Liver (tissue), 9 donors: Measurements from ENCODE around the gene PIP4K2B. TPM values are rescaled to one million over a fixed set of nuclear protein-coding genes. Genes with fewer than 3 reads are reported as not detected.

Experiments
- DNase-seq: peaks from one replicate; pipeline ENCODE4 v3.0.0-alpha.2; 2017; ENCODE audit warnings: low spot score
- H3K27ac ChIP-seq, 2 donors: one replicate each; pipeline ENCODE4 v1.7.0; 2013; ENCODE audit warnings: inconsistent platforms in 2 of 2, low read length in 2 of 2, control low read depth in 1 of 2, low read depth in 1 of 2, mild to moderate bottlenecking in 1 of 2
- H3K27me3 ChIP-seq, 4 donors: one replicate each; pipeline versions ENCODE4 v1.6.1 to v1.7.0; 2013; ENCODE audit warnings: low read length in 3 of 4, inconsistent platforms in 1 of 4, mild to moderate bottlenecking in 1 of 4, moderate library complexity in 1 of 4; ENCODE audit not compliant: control insufficient read depth in 4 of 4, insufficient read depth in 4 of 4
- H3K36me3 ChIP-seq, 4 donors: one replicate each; pipeline versions ENCODE4 v1.6.1 to v1.7.0; 2013; ENCODE audit warnings: low read length in 3 of 4, mild to moderate bottlenecking in 3 of 4, low read depth in 1 of 4, moderate library complexity in 1 of 4; ENCODE audit not compliant: control insufficient read depth in 4 of 4, insufficient read depth in 3 of 4
- H3K4me1 ChIP-seq, 4 donors: one replicate each; pipeline versions ENCODE4 v1.6.1 to v1.7.0; 2013; ENCODE audit warnings: low read length in 3 of 4, mild to moderate bottlenecking in 3 of 4, moderate library complexity in 1 of 4; ENCODE audit not compliant: control insufficient read depth in 4 of 4, insufficient read depth in 4 of 4
- H3K4me3 ChIP-seq, 3 donors: one replicate each; pipeline versions ENCODE4 v1.6.1 to v1.7.0; 2013; ENCODE audit warnings: low read length in 3 of 3, control low read depth in 1 of 3, low read depth in 1 of 3, mild to moderate bottlenecking in 1 of 3
- H3K9ac ChIP-seq, 2 donors: one replicate each; pipeline ENCODE4 v1.7.0; 2013; ENCODE audit warnings: low read length in 2 of 2, mild to moderate bottlenecking in 2 of 2, moderate library complexity in 2 of 2, control low read depth in 1 of 2, low read depth in 1 of 2
- H3K9me3 ChIP-seq, 4 donors: one replicate each; pipeline versions ENCODE4 v1.6.1 to v1.7.0; 2013; ENCODE audit warnings: low read length in 3 of 4; ENCODE audit not compliant: control insufficient read depth in 4 of 4
- EGR1 ChIP-seq, 2 donors: IDR thresholded peaks; 2 replicates each; pipeline ENCODE4 v1.6.1; 2016 to 2018; ENCODE audit warnings: antibody characterized with exemption in 2 of 2, low read depth in 2 of 2
- FOXA1 ChIP-seq: IDR thresholded peaks from 2 replicates; pipeline ENCODE4 v1.6.1; 2016; ENCODE audit warnings: antibody characterized with exemption
- FOXA2 ChIP-seq: IDR thresholded peaks from 2 replicates; pipeline ENCODE4 v1.6.1; 2016; ENCODE audit warnings: antibody characterized with exemption
- GABPA ChIP-seq, 2 donors: IDR thresholded peaks in 1 of 2; conservative IDR thresholded peaks in 1 of 2; 2 replicates each; pipeline ENCODE4 v1.6.1; 2016; ENCODE audit warnings: antibody characterized with exemption in 2 of 2, mild to moderate bottlenecking in 1 of 2, moderate library complexity in 1 of 2
- HNF4G ChIP-seq: IDR thresholded peaks from 2 replicates; pipeline ENCODE4 v1.6.1; 2016; ENCODE audit warnings: antibody characterized with exemption
- NR2F2 ChIP-seq: IDR thresholded peaks from 2 replicates; pipeline ENCODE4 v1.6.1; 2016; ENCODE audit warnings: antibody characterized with exemption
- RAD21 ChIP-seq, 2 donors: IDR thresholded peaks; 2 replicates each; pipeline ENCODE4 v1.6.1; 2016; ENCODE audit warnings: antibody characterized with exemption in 2 of 2, mild to moderate bottlenecking in 2 of 2
- YY1 ChIP-seq: IDR thresholded peaks from 2 replicates; pipeline ENCODE4 v1.6.1; 2016; ENCODE audit warnings: antibody characterized with exemption, mild to moderate bottlenecking
- WGBS: extraction: QIAGEN DNeasy Blood & Tissue Kit; methylation state at CpG from one replicate; pipeline ENCODE4 v1.1.7; 2013; 5-methylcytosine and 5-hydroxymethylcytosine counted together
- polyA plus RNA-seq, 2 donors: library from polyadenylated mRNA; stranded (reverse) in 1 of 2; unstranded in 1 of 2; fragments of 200-250 nt in 1 of 2; fragments of >200 nt in 1 of 2; fragmentation: Nextera tagmentation in 1 of 2; extraction: Ambion mirVana in 1 of 2; gene quantifications; one replicate each; pipeline versions ENCODE4 v1.2.1 to v1.2.3, GENCODE V29; 2013 to 2015
- total RNA-seq, 2 donors: library from RNA; depleted of rRNA; stranded (reverse); fragments of >200 nt; gene quantifications; one replicate each; pipeline ENCODE4 v1.2.3, GENCODE V29; 2014
- TF ChIP-seq, protein P1 (sequence below): fragments of 150-350 bp; IDR thresholded peaks from 2 replicates; pipeline ENCODE4 v1.5.1; 2017; ENCODE audit warnings: improper control_type of control experiment, low read depth, low read length; ENCODE audit not compliant: missing input control
- TF ChIP-seq, protein P2 (sequence below): IDR thresholded peaks from 2 replicates; pipeline ENCODE4 v1.6.1; 2016; ENCODE audit warnings: antibody characterized with exemption, mild to moderate bottlenecking
- donor health status: healthy.
- donor health status: healthy.
- donor health status: healthy.
- donor health status: healthy.
- donor health status: healthy.

The PIP4K2B gene
- total and polyA plus RNA-seq, 4 donors, result 2.4 to 21.5 (median 13.6) TPM

DNA sequence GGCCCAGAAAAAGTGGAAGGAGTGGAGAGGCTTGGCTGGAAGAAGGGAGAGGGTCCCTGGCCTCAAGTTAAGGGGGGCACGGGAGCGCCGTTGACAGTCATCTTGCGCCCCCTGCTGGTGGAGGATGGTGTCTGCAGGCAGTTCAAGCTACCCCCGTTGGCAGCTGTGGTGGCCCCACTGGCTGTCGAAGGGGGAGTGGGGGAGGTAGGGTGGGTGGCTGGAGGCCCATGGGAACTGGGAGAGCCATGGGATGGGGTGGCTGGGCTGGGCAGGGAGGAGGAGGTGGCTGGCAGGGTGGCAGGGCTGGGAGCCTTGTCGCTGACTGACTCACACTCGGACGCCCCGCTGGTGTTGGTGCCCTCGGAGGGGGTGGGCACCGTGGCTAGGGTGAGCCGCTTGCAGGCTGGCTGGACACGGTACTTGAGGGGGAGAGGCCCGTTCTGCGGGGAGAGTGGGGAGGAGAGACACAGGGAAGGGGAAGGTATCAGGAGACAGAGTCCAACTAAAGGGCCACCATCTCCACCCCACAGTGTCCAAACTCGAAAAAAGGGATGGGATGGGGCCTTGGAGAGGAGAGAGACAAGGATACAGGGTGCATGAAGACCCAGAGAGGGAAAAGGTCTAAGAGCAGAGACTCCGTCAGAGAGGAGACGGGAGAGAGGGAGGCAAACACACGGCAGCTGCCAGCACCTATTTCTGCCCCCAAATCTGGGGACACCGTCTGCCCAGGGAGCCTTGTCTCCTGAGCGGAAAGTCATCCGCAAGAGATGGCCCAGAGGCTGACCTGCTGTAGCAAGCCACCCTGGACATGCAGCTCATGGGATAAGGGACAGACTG lies 64.0 kb downstream of the PIP4K2B start:
- WGBS, result 49% methylated on average over 23 of the region's 23 CpGs
- no peaks in the 10 kb centered on the region for H3K9me3 ChIP-seq
- peaks cover 0 to 2% (median under 1%) of the 10 kb centered on the region in 4 donors for H3K36me3 ChIP-seq
- no peak overlapping the region for H3K9ac ChIP-seq
- no peak overlapping the region for H3K4me3 ChIP-seq
- no peaks in the 10 kb centered on the region for H3K27me3 ChIP-seq
- peaks cover 11 to 35% (median 24%) of the 10 kb centered on the region in 4 donors for H3K4me1 ChIP-seq
- TF ChIP-seq, protein P1, sequence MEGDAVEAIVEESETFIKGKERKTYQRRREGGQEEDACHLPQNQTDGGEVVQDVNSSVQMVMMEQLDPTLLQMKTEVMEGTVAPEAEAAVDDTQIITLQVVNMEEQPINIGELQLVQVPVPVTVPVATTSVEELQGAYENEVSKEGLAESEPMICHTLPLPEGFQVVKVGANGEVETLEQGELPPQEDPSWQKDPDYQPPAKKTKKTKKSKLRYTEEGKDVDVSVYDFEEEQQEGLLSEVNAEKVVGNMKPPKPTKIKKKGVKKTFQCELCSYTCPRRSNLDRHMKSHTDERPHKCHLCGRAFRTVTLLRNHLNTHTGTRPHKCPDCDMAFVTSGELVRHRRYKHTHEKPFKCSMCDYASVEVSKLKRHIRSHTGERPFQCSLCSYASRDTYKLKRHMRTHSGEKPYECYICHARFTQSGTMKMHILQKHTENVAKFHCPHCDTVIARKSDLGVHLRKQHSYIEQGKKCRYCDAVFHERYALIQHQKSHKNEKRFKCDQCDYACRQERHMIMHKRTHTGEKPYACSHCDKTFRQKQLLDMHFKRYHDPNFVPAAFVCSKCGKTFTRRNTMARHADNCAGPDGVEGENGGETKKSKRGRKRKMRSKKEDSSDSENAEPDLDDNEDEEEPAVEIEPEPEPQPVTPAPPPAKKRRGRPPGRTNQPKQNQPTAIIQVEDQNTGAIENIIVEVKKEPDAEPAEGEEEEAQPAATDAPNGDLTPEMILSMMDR, result peak; percentile 77
- TF ChIP-seq RAD21 (IDR thresholded peaks at IDR 0.05) (peak; percentile 72 to 81), EGR1 (IDR thresholded peaks at IDR 0.05; ENCODE audit: low read depth in 2 of 2) (no peak), GABPA (IDR thresholded peaks at IDR 0.05 in 1 of 2, conservative IDR thresholded peaks at IDR 0.05 in 1 of 2) (no peak), HNF4G (no peak), FOXA2 (no peak), NR2F2 (no peak)
- TF ChIP-seq, protein P2, sequence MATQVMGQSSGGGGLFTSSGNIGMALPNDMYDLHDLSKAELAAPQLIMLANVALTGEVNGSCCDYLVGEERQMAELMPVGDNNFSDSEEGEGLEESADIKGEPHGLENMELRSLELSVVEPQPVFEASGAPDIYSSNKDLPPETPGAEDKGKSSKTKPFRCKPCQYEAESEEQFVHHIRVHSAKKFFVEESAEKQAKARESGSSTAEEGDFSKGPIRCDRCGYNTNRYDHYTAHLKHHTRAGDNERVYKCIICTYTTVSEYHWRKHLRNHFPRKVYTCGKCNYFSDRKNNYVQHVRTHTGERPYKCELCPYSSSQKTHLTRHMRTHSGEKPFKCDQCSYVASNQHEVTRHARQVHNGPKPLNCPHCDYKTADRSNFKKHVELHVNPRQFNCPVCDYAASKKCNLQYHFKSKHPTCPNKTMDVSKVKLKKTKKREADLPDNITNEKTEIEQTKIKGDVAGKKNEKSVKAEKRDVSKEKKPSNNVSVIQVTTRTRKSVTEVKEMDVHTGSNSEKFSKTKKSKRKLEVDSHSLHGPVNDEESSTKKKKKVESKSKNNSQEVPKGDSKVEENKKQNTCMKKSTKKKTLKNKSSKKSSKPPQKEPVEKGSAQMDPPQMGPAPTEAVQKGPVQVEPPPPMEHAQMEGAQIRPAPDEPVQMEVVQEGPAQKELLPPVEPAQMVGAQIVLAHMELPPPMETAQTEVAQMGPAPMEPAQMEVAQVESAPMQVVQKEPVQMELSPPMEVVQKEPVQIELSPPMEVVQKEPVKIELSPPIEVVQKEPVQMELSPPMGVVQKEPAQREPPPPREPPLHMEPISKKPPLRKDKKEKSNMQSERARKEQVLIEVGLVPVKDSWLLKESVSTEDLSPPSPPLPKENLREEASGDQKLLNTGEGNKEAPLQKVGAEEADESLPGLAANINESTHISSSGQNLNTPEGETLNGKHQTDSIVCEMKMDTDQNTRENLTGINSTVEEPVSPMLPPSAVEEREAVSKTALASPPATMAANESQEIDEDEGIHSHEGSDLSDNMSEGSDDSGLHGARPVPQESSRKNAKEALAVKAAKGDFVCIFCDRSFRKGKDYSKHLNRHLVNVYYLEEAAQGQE, result no peak
- no peak overlapping the region for H3K27ac ChIP-seq
- peak; percentile 76 for DNase-seq

DNA sequence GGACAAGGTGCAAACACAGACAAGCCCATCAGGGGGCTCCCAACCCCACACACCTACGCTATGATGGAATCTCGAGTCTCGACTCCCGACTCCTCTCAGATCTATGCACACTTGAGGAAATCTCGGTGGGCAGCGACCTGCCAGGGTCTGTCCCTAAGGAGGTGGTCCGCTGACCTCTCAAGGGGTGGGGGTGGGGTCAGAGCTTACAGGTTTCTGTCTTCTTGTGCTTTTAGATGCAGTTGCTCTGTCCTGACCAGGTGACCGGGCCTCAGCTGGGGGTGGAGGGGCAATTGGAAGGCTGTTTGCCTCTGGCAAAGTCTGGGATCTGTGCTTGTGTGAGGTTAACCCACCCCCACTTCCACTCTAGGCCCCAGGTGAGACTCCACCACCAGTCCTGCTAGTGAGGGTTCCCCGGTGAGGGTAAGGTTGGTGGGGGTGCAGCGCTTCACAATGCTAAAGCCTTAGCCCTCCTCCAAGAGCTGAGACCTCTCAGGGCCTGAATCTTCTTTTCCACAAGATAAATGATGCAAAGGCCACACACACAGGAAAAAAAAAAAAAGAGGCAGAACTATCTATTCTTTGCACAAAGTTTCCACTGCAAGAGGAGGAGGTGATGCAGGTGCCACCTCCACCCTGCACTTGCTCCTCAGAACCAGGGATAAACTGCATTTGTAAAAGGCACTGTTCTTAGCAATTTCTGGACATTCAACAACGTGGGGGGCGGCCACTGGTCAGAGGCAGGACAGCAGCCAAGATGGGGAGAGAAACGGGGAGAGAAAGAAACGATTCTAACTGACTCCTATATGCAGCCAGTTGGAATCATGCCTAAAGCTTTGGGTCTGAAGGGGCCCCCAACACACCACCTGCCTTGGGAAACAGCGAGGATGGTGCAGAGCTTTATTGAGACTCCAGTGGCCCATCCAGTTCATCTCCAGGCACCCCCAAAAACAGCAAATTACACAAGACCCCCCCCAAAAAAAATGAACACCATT lies 65.1 kb downstream of the PIP4K2B start:
- Histone ChIP-seq H3K27me3 (no peaks in the 10 kb centered on the region), H3K4me1 (peaks cover 13 to 39% (median 25%) of the 10 kb centered on the region in 4 donors), H3K4me3 (no peak overlapping the region), H3K9ac (no peak overlapping the region), H3K27ac (no peak overlapping the region), H3K36me3 (peaks cover 0 to 2% (median under 1%) of the 10 kb centered on the region in 4 donors), H3K9me3 (no peaks in the 10 kb centered on the region)
- 75% methylated on average over 15 of the region's 15 CpGs for WGBS
- TF ChIP-seq YY1 (no peak), FOXA1 (no peak), RAD21 (IDR thresholded peaks at IDR 0.05) (no peak), GABPA (IDR thresholded peaks at IDR 0.05 in 1 of 2, conservative IDR thresholded peaks at IDR 0.05 in 1 of 2) (no peak)
- DNase-seq, result no peak
